ENCODE results near the gene DOCK6. TPM values are rescaled to one million over a fixed set of nuclear protein-coding genes. Genes with fewer than 3 reads are reported as not detected.

Gene DOCK6
- total RNA-seq, 1 donor from 2014 or later, result 65.8 TPM

DNA sequence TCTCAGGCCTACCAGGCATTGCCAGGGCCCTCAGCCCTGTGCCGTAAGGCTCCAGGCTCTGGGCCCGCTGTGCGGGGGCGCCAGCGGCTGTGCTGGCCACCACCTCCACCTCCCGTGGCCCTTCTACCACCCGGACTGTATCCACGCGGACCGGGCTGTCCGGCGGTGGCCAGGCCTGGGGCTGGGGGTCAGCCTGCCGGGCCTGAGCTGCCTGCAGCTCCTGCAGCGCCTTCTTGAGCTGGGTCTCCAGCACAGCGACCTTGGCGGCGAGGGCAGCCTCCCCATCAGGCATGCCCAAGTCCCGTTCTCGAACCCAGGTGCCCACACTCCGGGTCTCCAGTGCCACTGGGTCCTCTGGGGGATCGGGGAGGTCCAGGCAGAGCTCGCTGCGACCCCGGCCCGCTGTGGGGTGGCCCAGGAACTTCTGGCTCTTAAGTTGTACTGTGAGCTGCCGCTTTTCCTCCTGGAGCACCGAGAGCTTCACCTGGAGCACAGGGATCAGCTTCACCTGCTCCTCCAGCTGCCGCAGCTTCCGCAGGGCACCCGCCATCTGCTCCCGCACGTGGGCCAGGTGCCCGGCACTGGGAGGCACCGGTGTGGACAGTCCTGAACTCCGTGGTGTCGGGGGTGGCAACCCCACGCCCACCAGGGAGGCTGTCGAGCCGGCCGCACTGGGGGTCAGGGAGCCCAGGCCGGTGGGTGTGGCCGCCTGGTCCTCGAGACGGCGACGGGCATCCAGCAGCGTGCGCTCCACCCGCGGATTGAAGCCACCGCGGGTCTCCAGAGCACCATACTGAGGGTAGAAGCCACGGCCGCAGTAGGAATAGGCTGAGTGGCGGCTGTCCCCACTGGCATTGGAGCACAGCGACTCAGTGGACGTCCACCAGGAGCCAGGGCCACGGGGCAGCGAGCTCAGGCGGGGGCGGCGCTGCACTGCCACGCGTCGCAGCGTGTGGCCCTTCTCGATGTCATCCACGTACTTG is 69.1 kb downstream of the DOCK6 start:
- no peaks in the 10 kb centered on the region for H3K9me3 ChIP-seq
- no peaks in the 10 kb centered on the region for H3K27me3 ChIP-seq
- peaks cover 0 to 24% of the 10 kb centered on the region in 2 donors for H3K36me3 ChIP-seq
- intact Hi-C loops (cut with DNase I), result loop anchor here (5.0 kb wide), 1 partner anchor 36 kb away; the partner anchor contains the start of gene SPC24
- TF ChIP-seq POLR2AphosphoS5 (IDR thresholded peaks at IDR 0.05; ENCODE audit: insufficient read depth in 1 of 2, low read depth in 1 of 2) (peak in 1 of 2 donors; percentile 15), POLR2A (IDR thresholded peaks at IDR 0.05) (no peak)
- TF ChIP-seq, protein P1, sequence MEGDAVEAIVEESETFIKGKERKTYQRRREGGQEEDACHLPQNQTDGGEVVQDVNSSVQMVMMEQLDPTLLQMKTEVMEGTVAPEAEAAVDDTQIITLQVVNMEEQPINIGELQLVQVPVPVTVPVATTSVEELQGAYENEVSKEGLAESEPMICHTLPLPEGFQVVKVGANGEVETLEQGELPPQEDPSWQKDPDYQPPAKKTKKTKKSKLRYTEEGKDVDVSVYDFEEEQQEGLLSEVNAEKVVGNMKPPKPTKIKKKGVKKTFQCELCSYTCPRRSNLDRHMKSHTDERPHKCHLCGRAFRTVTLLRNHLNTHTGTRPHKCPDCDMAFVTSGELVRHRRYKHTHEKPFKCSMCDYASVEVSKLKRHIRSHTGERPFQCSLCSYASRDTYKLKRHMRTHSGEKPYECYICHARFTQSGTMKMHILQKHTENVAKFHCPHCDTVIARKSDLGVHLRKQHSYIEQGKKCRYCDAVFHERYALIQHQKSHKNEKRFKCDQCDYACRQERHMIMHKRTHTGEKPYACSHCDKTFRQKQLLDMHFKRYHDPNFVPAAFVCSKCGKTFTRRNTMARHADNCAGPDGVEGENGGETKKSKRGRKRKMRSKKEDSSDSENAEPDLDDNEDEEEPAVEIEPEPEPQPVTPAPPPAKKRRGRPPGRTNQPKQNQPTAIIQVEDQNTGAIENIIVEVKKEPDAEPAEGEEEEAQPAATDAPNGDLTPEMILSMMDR (IDR thresholded peaks at IDR 0.05), result no peak
- H3K27ac ChIP-seq, result peak overlapping the region; percentile 91
- H3K4me1 ChIP-seq, result peaks cover 80% of the 10 kb centered on the region
- H3K4me3 ChIP-seq, result peak overlapping the region; percentile 68 to 75
- DNase-seq (ENCODE audit: extremely low spot score in 2 of 2), result no peak

DNA sequence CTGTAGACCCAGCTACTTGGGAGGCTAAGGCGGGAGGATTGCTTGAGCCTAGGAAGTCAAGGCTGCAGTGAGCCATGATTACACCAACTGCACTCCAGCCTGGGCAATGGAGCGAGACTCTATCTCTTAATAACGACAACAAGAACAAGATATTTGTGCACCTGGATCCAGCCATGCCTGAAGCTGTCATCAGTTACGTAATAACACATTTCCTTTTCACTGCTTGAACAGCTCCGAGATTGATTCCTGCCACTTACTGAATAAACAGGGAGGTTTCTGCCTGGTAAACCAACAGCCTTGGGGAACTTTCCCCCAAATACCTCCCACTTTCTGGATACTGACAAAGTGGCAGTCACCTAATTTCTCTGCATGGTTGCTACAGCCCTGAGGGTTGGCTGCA is 70.4 kb downstream of the DOCK6 start:
- H3K4me3 ChIP-seq, result peak overlapping the region in 1 of 2 donors; percentile 18

DNA sequence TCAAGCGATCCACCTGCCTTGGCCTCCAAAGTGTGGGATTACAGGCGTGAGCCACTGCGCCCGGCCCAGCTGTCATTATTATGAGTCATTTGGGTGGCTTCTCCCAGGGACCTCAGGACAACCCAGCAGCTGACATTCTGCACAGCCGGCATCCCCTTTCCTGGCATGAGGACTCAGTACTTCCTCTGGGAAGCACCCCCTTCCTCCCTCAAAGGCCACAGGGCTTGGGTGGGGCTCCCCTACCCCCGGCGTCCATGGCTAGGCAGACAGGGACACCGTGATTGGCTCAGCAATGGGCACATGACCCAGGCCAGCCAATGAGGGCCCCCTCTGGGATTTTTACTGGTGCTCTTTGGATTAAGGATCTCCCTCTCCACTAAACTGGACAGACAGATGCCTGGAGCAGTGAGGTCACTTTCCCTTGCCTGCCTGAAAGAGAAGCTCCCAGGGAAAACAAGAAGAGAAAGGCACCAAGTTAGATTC is 71.0 kb downstream of the DOCK6 start:
- intact Hi-C loops (cut with DNase I), result loop anchor here (5.0 kb wide), 1 partner anchor 34 kb away; the partner anchor contains the start of gene SPC24
- Histone ChIP-seq H3K4me3 (peak overlapping the region; percentile 3 to 18), H3K27me3 (no peaks in the 10 kb centered on the region), H3K36me3 (peaks cover 0 to 32% of the 10 kb centered on the region in 2 donors), H3K27ac (peak overlapping the region; percentile 91), H3K9me3 (no peaks in the 10 kb centered on the region), H3K4me1 (peaks cover 79% of the 10 kb centered on the region)
- DNase-seq (ENCODE audit: extremely low spot score in 2 of 2), result no peak
- TF ChIP-seq POLR2AphosphoS5 (IDR thresholded peaks at IDR 0.05; ENCODE audit: insufficient read depth in 1 of 2, low read depth in 1 of 2) (peak in 1 of 2 donors; percentile 77), POLR2A (IDR thresholded peaks at IDR 0.05) (no peak)

More for the DNA sequence above, 70.4 kb downstream of the DOCK6 start:
- H3K36me3 ChIP-seq, result peaks cover 0 to 32% of the 10 kb centered on the region in 2 donors
- DNase-seq (ENCODE audit: extremely low spot score in 2 of 2), result no peak
- peak overlapping the region; percentile 91 for H3K27ac ChIP-seq
- intact Hi-C loops (cut with DNase I), result loop anchor here (5.0 kb wide), 1 partner anchor 35 kb away; the partner anchor contains the start of gene SPC24
- TF ChIP-seq POLR2AphosphoS5 (IDR thresholded peaks at IDR 0.05; ENCODE audit: insufficient read depth in 1 of 2, low read depth in 1 of 2) (no peak), POLR2A (IDR thresholded peaks at IDR 0.05) (no peak)
- TF ChIP-seq, protein P1 (IDR thresholded peaks at IDR 0.05), result no peak
- H3K27me3 ChIP-seq, result no peaks in the 10 kb centered on the region
- no peaks in the 10 kb centered on the region for H3K9me3 ChIP-seq
- H3K4me1 ChIP-seq, result peaks cover 77% of the 10 kb centered on the region

DNA sequence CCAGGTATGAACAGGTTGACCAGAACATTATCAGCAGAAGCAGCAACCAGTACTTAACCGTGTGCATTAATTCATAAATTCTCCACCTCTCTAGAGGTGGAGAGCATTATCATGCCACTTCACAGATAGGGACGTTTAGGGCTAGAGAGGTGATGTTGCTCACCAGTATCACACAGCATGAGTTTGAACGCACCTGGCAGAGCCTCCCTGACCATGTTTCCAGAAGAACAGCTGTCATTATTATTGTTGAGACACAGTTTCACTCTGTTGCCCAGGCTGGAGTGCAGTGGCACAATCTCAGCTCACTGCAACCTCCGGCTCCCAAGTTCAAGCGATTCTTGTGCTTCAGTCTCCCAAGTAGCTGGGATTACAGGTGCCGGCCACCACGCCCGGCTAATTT is 71.8 kb downstream of the DOCK6 start:
- intact Hi-C loops (cut with DNase I), result loop anchor here (5.0 kb wide), 1 partner anchor 33 kb away; the partner anchor contains the start of gene SPC24
- H3K27ac ChIP-seq, result peak overlapping the region; percentile 91
- H3K4me3 ChIP-seq, result peak overlapping the region in 1 of 2 donors; percentile 3
- H3K27me3 ChIP-seq, result no peaks in the 10 kb centered on the region
- no peaks in the 10 kb centered on the region for H3K9me3 ChIP-seq
- H3K4me1 ChIP-seq, result peaks cover 79% of the 10 kb centered on the region
- peaks cover 0 to 37% of the 10 kb centered on the region in 2 donors for H3K36me3 ChIP-seq
- TF ChIP-seq, protein P1 (IDR thresholded peaks at IDR 0.05), result no peak
- TF ChIP-seq POLR2A (IDR thresholded peaks at IDR 0.05), result no peak
- TF ChIP-seq POLR2AphosphoS5 (IDR thresholded peaks at IDR 0.05; ENCODE audit: insufficient read depth in 1 of 2, low read depth in 1 of 2), result no peak
- no peak for DNase-seq (ENCODE audit: extremely low spot score in 2 of 2)

DNA sequence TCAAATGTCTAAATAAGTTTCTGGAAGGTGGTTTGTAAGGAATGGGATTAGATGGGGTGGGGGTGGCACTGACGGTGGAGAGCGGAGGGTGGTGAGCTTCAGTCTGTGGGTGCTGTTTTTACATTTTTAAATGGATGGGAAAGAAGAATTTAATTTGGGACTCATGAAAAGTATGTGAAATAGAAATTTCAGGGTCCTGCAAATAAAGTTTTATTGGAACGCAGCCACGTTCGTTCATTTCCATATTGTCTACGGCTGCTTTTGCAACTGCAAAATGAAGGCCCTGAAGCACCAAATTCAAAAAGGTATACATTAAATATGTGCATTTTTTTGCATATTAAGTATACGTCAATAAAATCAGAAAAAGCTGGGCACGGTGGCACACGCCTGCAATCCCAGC is 74.9 kb downstream of the DOCK6 start:
- peaks cover 63% of the 10 kb centered on the region for H3K4me1 ChIP-seq

More for the DNA sequence above, 74.9 kb downstream of the DOCK6 start:
- H3K27ac ChIP-seq, result peak overlapping the region; percentile 91
- intact Hi-C loops (cut with DNase I), result no loop called here
- no peak for DNase-seq (ENCODE audit: extremely low spot score in 2 of 2)
- no peak for TF ChIP-seq POLR2AphosphoS5 (IDR thresholded peaks at IDR 0.05; ENCODE audit: insufficient read depth in 1 of 2, low read depth in 1 of 2)
- TF ChIP-seq POLR2A (IDR thresholded peaks at IDR 0.05), result no peak
- TF ChIP-seq, protein P1 (IDR thresholded peaks at IDR 0.05), result no peak
- H3K9me3 ChIP-seq, result no peaks in the 10 kb centered on the region
- H3K27me3 ChIP-seq, result no peaks in the 10 kb centered on the region
- peaks cover 0 to 30% of the 10 kb centered on the region in 2 donors for H3K36me3 ChIP-seq
- no peak overlapping the region for H3K4me3 ChIP-seq
